Gastrocnemius medialis (tissue), 4 donors: ENCODE measurements around the gene MRFAP1. TPM values are rescaled to one million over a fixed set of nuclear protein-coding genes. Genes with fewer than 3 reads are reported as not detected.

ENCODE experiments used
- ATAC-seq, 2 donors: fragments of 150-250 bp; one replicate each; pipeline ENCODE4 v1.9.1; 2016
- DNase-seq, 2 donors: peaks; one replicate each; pipeline ENCODE4 v3.0.0-alpha.2; 2019
- H3K27ac ChIP-seq, 4 donors: fragments of 200-600 bp; sonication (generic); 1 replicate in 1 of 4; 2 replicates in 3 of 4; pipeline ENCODE4 v1.5.1; 2016 to 2018; ENCODE audit warnings: mild to moderate bottlenecking in 2 of 4, moderate library complexity in 1 of 4
- H3K27me3 ChIP-seq, 3 donors: fragments of 200-600 bp; sonication (generic) in 2 of 3; 1 replicate in 1 of 3; 2 replicates in 2 of 3; pipeline versions ENCODE4 v1.5.1 to v1.6.0; 2016 to 2019; ENCODE audit warnings: mild to moderate bottlenecking in 1 of 3, moderate library complexity in 1 of 3
- H3K36me3 ChIP-seq, 2 donors: fragments of 200-600 bp; sonication (generic) in 1 of 2; one replicate each; pipeline ENCODE4 v1.5.1; 2017 to 2018
- H3K4me1 ChIP-seq, 2 donors: fragments of 200-600 bp; sonication (generic) in 1 of 2; one replicate each; pipeline ENCODE4 v1.5.1; 2016 to 2017; ENCODE audit warnings: mild to moderate bottlenecking in 2 of 2
- H3K4me3 ChIP-seq, 4 donors: fragments of 200-600 bp; sonication (generic) in 3 of 4; 1 replicate in 1 of 4; 2 replicates in 3 of 4; pipeline ENCODE4 v1.5.1; 2016 to 2019; ENCODE audit warnings: mild to moderate bottlenecking in 2 of 4
- H3K9me3 ChIP-seq, 3 donors: fragments of 200-600 bp; sonication (generic) in 2 of 3; 1 replicate in 1 of 3; 2 replicates in 2 of 3; pipeline ENCODE4 v1.5.1; 2016 to 2019
- POLR2A ChIP-seq, 2 donors: fragments of 450-650 bp; IDR thresholded peaks; one replicate each; pipeline ENCODE4 v1.6.1; 2017; ENCODE audit warnings: antibody characterized with exemption in 2 of 2, mild to moderate bottlenecking in 2 of 2, moderate library complexity in 2 of 2
- in situ Hi-C, 4 donors: fragments of 200-750 bp; cut with MboI; loops; one replicate each; pipeline versions ENCODE4 v1.15.0 to v1.8.0; 2017; ENCODE audit warnings: low sequenced_read_pairs in 4 of 4
- intact Hi-C: fragments of 100-400 bp; cut with DNase I; formaldehyde crosslinking; loops from one replicate; pipeline ENCODE4 v1.15.1; 2023; ENCODE audit warnings: low total_unique reads
- total RNA-seq, 4 donors: library from RNA; depleted of rRNA; stranded (reverse); fragments of >200 nt; gene quantifications; one replicate each; pipeline versions ENCODE4 v1.1.0 to v1.2.3, GENCODE V29; 2016
- TF ChIP-seq, protein P1 (sequence below), 5 experiments: fragments of 450-650 bp in 3 of 5; fragments of 200-600 bp in 2 of 5; sonication (generic) in 2 of 5; IDR thresholded peaks in 4 of 5; conservative IDR thresholded peaks in 1 of 5; 1 replicate in 4 of 5; 2 replicates in 1 of 5; pipeline ENCODE4 v1.5.1; 2016 to 2019; ENCODE audit warnings: antibody characterized with exemption in 5 of 5, mild to moderate bottlenecking in 3 of 5, moderate library complexity in 3 of 5

The MRFAP1 gene
- total RNA-seq, 4 donors from 2014 or later = 180 to 281 (median 206) TPM

DNA sequence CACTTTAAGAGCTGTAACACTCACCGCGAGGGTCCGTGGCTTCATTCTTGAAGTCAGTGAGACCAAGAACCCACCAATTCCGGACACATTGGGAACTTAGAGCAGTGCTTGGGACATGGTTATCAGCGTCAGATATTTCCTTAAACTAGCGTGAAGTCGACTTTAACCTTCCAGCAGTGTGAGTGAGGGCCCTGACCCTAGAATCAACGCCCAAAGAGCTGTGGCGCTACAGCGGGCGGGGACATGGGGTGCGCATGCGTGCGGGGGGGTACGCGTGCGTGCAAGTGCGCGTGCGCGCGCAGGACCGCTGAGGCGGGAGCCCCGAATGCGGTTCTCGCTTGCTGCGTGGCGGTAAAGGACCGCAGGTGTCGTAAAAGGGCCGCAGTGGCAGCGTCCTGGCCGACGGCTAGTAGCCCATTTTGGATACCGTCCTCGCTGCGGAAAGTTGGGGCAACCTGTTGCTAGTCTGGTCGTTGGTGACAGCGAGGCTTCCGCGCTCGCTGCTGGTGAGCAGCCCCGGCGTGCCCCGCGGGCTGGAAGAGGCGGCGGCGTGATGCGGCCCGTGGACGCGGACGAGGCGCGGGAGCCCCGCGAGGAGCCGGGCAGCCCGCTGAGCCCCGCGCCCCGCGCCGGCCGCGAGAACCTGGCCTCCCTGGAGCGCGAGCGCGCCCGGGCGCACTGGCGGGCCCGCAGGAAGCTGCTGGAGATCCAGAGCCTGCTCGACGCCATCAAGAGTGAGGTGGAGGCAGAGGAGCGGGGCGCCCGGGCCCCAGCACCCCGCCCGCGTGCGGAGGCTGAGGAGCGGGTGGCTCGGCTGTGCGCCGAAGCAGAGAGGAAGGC is 33.4 kb downstream of the MRFAP1 start:
- Histone ChIP-seq H3K36me3 (peaks cover 0 to 10% of the 10 kb centered on the region in 2 donors), H3K4me3 (peak overlapping the region; percentile 68 to 90 (median 72)), H3K9me3 (no peaks in the 10 kb centered on the region), H3K27me3 (no peaks in the 10 kb centered on the region), H3K4me1 (peaks cover 27 to 33% of the 10 kb centered on the region in 2 donors), H3K27ac (peak overlapping the region; percentile 82 to 96 (median 89))
- DNase-seq (peak; percentile 95 to 96), ATAC-seq (peak; percentile 95 to 96)
- TF ChIP-seq, protein P1, sequence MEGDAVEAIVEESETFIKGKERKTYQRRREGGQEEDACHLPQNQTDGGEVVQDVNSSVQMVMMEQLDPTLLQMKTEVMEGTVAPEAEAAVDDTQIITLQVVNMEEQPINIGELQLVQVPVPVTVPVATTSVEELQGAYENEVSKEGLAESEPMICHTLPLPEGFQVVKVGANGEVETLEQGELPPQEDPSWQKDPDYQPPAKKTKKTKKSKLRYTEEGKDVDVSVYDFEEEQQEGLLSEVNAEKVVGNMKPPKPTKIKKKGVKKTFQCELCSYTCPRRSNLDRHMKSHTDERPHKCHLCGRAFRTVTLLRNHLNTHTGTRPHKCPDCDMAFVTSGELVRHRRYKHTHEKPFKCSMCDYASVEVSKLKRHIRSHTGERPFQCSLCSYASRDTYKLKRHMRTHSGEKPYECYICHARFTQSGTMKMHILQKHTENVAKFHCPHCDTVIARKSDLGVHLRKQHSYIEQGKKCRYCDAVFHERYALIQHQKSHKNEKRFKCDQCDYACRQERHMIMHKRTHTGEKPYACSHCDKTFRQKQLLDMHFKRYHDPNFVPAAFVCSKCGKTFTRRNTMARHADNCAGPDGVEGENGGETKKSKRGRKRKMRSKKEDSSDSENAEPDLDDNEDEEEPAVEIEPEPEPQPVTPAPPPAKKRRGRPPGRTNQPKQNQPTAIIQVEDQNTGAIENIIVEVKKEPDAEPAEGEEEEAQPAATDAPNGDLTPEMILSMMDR (IDR thresholded peaks at IDR 0.05 in 4 of 5, conservative IDR thresholded peaks at IDR 0.05 in 1 of 5) = peak in 2 of 5 experiments; percentile 15 to 21
- TF ChIP-seq POLR2A (IDR thresholded peaks at IDR 0.05) = peak; percentile 68 to 79
- intact Hi-C loops (loop anchor here (1.0 kb wide), 2 partner anchors 34 to 35 kb away; partner anchors contain the start of genes MRFAP1 and MRFAP1L1), in situ Hi-C loops (no loop called here)

DNA sequence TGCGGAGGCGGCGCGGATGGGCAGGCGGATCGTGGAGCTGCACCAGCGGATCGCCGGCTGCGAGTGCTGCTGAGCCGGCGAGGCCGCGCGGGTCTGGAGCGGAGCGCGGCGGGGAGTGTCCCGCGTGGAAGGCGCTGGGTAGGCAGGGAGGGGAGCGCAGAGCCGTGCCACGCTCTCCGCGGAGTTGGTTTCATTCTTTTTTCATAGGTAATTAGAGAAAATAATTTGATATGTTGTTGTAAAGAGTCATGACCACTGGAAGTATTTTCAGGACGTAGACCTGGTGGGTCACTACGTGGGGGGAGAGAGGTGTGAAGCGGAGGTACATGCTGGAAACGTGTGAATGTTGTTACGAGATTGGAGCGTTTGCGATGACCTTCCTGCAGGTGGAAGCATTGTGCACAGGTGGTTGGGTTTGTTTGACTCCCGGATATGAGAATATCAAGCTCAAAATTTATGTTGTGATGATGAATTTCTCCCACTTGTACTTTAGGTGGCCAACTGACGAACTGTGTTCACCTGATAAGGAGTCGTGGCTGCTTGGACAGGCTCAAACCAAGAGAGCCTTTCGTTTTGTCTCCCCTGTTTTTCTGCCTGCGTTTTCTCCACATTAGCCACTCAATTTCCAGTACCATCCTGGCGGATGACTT is 34.1 kb downstream of the MRFAP1 start:
- Histone ChIP-seq H3K27ac (peak overlapping the region; percentile 82 to 96 (median 89)), H3K4me1 (peaks cover 27 to 33% of the 10 kb centered on the region in 2 donors), H3K27me3 (no peaks in the 10 kb centered on the region), H3K4me3 (peak overlapping the region; percentile 68 to 90 (median 72)), H3K9me3 (no peaks in the 10 kb centered on the region), H3K36me3 (peaks cover 0 to 10% of the 10 kb centered on the region in 2 donors)
- in situ Hi-C loops = no loop called here
- intact Hi-C loops = loop anchor here (1.0 kb wide), 2 partner anchors 34 to 35 kb away; partner anchors contain the start of genes MRFAP1 and MRFAP1L1
- DNase-seq (no peak), ATAC-seq (peak; percentile 25 to 41)
- TF ChIP-seq, protein P1 (IDR thresholded peaks at IDR 0.05 in 4 of 5, conservative IDR thresholded peaks at IDR 0.05 in 1 of 5) = peak in 4 of 5 experiments; percentile 5 to 33 (median 22)
- no peak for TF ChIP-seq POLR2A (IDR thresholded peaks at IDR 0.05)

DNA sequence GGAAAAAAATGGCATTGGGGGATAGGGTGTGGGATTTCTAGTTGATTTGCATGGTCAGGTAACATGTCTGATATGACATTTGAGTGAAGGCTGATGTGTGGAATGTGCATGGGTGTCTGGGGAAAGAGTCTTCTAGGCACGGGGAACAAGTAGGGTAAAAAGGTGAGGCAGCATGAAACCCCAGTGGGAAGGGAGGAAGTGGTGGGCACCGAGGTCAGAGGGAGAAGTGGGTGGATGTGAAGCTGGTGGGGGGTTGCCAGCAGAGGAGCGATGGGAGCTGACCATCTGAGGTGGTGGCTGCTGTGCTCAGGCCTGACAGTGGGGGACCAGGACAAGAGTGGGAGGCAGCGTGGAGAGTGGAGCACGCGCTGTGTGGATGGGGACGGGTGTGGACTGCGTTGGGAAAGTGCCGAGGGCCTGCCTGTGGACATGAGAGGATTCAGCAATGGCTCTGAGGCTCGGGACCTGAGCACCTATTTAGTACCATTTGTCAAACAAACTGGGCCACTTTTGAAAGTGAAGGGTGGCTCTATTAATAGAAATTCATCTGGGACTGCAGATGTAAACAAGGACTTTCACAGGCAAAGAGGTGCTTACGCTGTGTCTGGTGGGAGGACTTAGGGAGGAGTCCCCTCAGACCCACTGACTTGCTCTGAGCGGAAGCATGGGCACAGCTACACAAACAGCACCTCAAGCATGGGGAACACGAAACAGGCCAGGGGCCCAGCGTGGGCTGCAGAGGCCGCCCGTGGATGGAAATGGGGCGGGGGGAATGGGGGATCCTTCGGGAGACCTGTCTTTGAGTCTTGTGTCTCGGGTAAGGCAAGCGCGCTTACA is 36.5 kb downstream of the MRFAP1 start:
- intact Hi-C loops (no loop called here), in situ Hi-C loops (no loop called here)
- peaks cover 27 to 33% of the 10 kb centered on the region in 2 donors for H3K4me1 ChIP-seq
- H3K9me3 ChIP-seq = no peaks in the 10 kb centered on the region
- no peak overlapping the region for H3K27ac ChIP-seq
- no peak overlapping the region for H3K4me3 ChIP-seq
- no peaks in the 10 kb centered on the region for H3K27me3 ChIP-seq
- DNase-seq (no peak), ATAC-seq (no peak)
- TF ChIP-seq, protein P1 (IDR thresholded peaks at IDR 0.05 in 4 of 5, conservative IDR thresholded peaks at IDR 0.05 in 1 of 5) = no peak
- no peak for TF ChIP-seq POLR2A (IDR thresholded peaks at IDR 0.05)
- H3K36me3 ChIP-seq = peaks cover 0 to 10% of the 10 kb centered on the region in 2 donors

DNA sequence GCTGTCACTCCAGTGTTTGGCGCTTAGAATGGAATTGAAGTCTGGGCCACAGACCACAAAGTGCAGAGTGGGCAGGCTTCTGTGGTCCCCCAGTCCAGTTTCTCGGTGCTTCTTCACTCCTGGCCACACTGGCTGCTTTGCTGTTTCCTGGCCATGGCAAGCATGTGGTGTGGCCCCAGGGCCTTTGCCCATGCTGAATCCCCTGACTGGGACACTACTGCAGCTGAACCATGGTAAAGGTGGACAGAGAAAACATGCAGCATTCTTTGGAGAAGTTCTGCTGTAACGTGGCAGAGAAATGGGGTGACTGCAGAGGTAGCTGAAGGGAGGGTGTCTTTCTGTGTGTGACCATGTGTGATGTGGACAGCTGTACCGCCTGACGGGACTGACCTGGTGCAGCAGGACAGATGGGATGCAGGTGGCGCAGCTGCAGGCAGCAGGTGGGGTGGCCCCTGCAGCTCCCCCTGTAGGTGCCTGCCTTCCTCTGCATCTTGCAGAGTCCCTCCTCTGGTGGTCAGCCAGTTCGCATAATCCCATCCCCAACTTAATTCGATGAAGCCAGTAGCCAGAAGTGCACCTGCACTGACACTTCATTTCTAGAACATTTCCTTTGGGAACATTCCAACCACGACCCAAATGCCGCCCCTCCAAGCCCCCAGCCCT is 40.0 kb downstream of the MRFAP1 start:
- intact Hi-C loops = no loop called here
- Histone ChIP-seq H3K36me3 (peaks cover 0 to 9% of the 10 kb centered on the region in 2 donors), H3K9me3 (no peaks in the 10 kb centered on the region), H3K4me1 (peaks cover 18 to 23% of the 10 kb centered on the region in 2 donors), H3K27me3 (no peaks in the 10 kb centered on the region), H3K4me3 (no peak overlapping the region), H3K27ac (no peak overlapping the region)
- DNase-seq = no peak
- no peak for ATAC-seq
- TF ChIP-seq POLR2A (IDR thresholded peaks at IDR 0.05) = no peak
- TF ChIP-seq, protein P1 (IDR thresholded peaks at IDR 0.05 in 4 of 5, conservative IDR thresholded peaks at IDR 0.05 in 1 of 5) = no peak
- in situ Hi-C loops = no loop called here
